IPS-18a (cell line): ENCODE data around the gene EMCN.

Experiments
- H3K27ac ChIP-seq: one replicate; pipeline ENCODE4 v1.5.1; 2013; ENCODE audit warnings: low read length
- H3K27me3 ChIP-seq: one replicate; pipeline ENCODE4 v1.6.1; 2013; ENCODE audit warnings: mild to moderate bottlenecking, low read length; ENCODE audit not compliant: control insufficient read depth, insufficient read depth
- H3K36me3 ChIP-seq: one replicate; pipeline ENCODE4 v1.6.1; 2013; ENCODE audit warnings: low read depth, low read length; ENCODE audit not compliant: control insufficient read depth
- H3K4me1 ChIP-seq: one replicate; pipeline ENCODE4 v1.6.1; 2013; ENCODE audit warnings: low read depth, low read length; ENCODE audit not compliant: control insufficient read depth
- H3K4me3 ChIP-seq: one replicate; pipeline ENCODE4 v1.5.1; 2013; ENCODE audit warnings: low read length
- H3K9ac ChIP-seq: one replicate; pipeline ENCODE4 v1.6.1; 2013; ENCODE audit warnings: mild to moderate bottlenecking, low read length, moderate library complexity
- H3K9me3 ChIP-seq: one replicate; pipeline ENCODE4 v1.6.1; 2013; ENCODE audit warnings: low read depth, low read length; ENCODE audit not compliant: control insufficient read depth

The EMCN gene

GRCh38 chr4:100525686-100526085 is 7.9 kb upstream of the EMCN start:
- H3K4me3 ChIP-seq: no peak overlapping the region
- H3K36me3 ChIP-seq: no peaks in the 10 kb centered on the region
- H3K27me3 ChIP-seq: no peaks in the 10 kb centered on the region
- no peaks in the 10 kb centered on the region for H3K4me1 ChIP-seq
- H3K9ac ChIP-seq: no peak overlapping the region
- H3K27ac ChIP-seq: no peak overlapping the region
- H3K9me3 ChIP-seq: peaks cover 2% of the 10 kb centered on the region

GRCh38 chr4:100519205-100519604 is 1.4 kb upstream of the EMCN start:
- Histone ChIP-seq H3K4me1 (no peaks in the 10 kb centered on the region), H3K9me3 (no peaks in the 10 kb centered on the region), H3K27me3 (no peaks in the 10 kb centered on the region), H3K4me3 (no peak overlapping the region), H3K36me3 (no peaks in the 10 kb centered on the region), H3K27ac (no peak overlapping the region), H3K9ac (no peak overlapping the region)

GRCh38 chr4:100516225-100516624 is 1.6 kb downstream of the EMCN start:
- Histone ChIP-seq H3K9ac (no peak overlapping the region), H3K9me3 (no peaks in the 10 kb centered on the region), H3K27ac (no peak overlapping the region), H3K36me3 (no peaks in the 10 kb centered on the region), H3K4me1 (no peaks in the 10 kb centered on the region), H3K27me3 (no peaks in the 10 kb centered on the region), H3K4me3 (no peak overlapping the region)

GRCh38 chr4:100511896-100512295 is 5.9 kb downstream of the EMCN start:
- no peak overlapping the region for H3K4me3 ChIP-seq
- H3K27ac ChIP-seq: no peak overlapping the region
- H3K4me1 ChIP-seq: no peaks in the 10 kb centered on the region
- no peaks in the 10 kb centered on the region for H3K27me3 ChIP-seq
- H3K36me3 ChIP-seq: no peaks in the 10 kb centered on the region
- H3K9ac ChIP-seq: no peak overlapping the region
- no peaks in the 10 kb centered on the region for H3K9me3 ChIP-seq

GRCh38 chr4:100510551-100510950 is 7.3 kb downstream of the EMCN start:
- Histone ChIP-seq H3K4me3 (no peak overlapping the region), H3K9ac (no peak overlapping the region), H3K27ac (no peak overlapping the region), H3K36me3 (no peaks in the 10 kb centered on the region), H3K9me3 (no peaks in the 10 kb centered on the region), H3K27me3 (no peaks in the 10 kb centered on the region), H3K4me1 (no peaks in the 10 kb centered on the region)

GRCh38 chr4:100509386-100509785 is 8.4 kb downstream of the EMCN start:
- Histone ChIP-seq H3K9ac (no peak overlapping the region), H3K4me1 (no peaks in the 10 kb centered on the region), H3K36me3 (no peaks in the 10 kb centered on the region), H3K9me3 (no peaks in the 10 kb centered on the region), H3K27me3 (no peaks in the 10 kb centered on the region), H3K4me3 (no peak overlapping the region), H3K27ac (no peak overlapping the region)

GRCh38 chr4:100508691-100509090 is 9.1 kb downstream of the EMCN start:
- Histone ChIP-seq H3K27me3 (no peaks in the 10 kb centered on the region), H3K36me3 (no peaks in the 10 kb centered on the region), H3K4me1 (no peaks in the 10 kb centered on the region), H3K9ac (no peak overlapping the region), H3K27ac (no peak overlapping the region), H3K9me3 (no peaks in the 10 kb centered on the region), H3K4me3 (no peak overlapping the region)

- Histone ChIP-seq H3K4me3 (no peak overlapping the region), H3K27ac (no peak overlapping the region), H3K36me3 (no peaks in the 10 kb centered on the region), H3K9me3 (no peaks in the 10 kb centered on the region), H3K9ac (no peak overlapping the region), H3K27me3 (no peaks in the 10 kb centered on the region), H3K4me1 (no peaks in the 10 kb centered on the region)
These were observed 13.5 kb downstream of the EMCN start for GRCh38 chr4:100504086-100504874.

GRCh38 chr4:100497791-100498190 is 20.0 kb downstream of the EMCN start:
- Histone ChIP-seq H3K9me3 (no peaks in the 10 kb centered on the region), H3K27ac (no peak overlapping the region), H3K36me3 (no peaks in the 10 kb centered on the region), H3K4me1 (no peaks in the 10 kb centered on the region), H3K27me3 (no peaks in the 10 kb centered on the region), H3K4me3 (no peak overlapping the region), H3K9ac (no peak overlapping the region)

- no peak overlapping the region for H3K4me3 ChIP-seq
- no peaks in the 10 kb centered on the region for H3K4me1 ChIP-seq
- no peaks in the 10 kb centered on the region for H3K36me3 ChIP-seq
- H3K9ac ChIP-seq: no peak overlapping the region
- H3K27me3 ChIP-seq: no peaks in the 10 kb centered on the region
- H3K9me3 ChIP-seq: no peaks in the 10 kb centered on the region
- H3K27ac ChIP-seq: no peak overlapping the region
These were observed 22.7 kb downstream of the EMCN start for GRCh38 chr4:100495074-100495473.

- Histone ChIP-seq H3K9me3 (no peaks in the 10 kb centered on the region), H3K4me3 (no peak overlapping the region), H3K27ac (no peak overlapping the region), H3K9ac (no peak overlapping the region), H3K4me1 (no peaks in the 10 kb centered on the region), H3K27me3 (no peaks in the 10 kb centered on the region), H3K36me3 (no peaks in the 10 kb centered on the region)
These were observed 23.7 kb downstream of the EMCN start for GRCh38 chr4:100494166-100494565.

- Histone ChIP-seq H3K4me1 (no peaks in the 10 kb centered on the region), H3K27ac (no peak overlapping the region), H3K27me3 (no peaks in the 10 kb centered on the region), H3K4me3 (no peak overlapping the region), H3K36me3 (no peaks in the 10 kb centered on the region), H3K9ac (no peak overlapping the region), H3K9me3 (no peaks in the 10 kb centered on the region)
These were observed 24.1 kb downstream of the EMCN start for GRCh38 chr4:100493756-100494155.
